Keratinocyte (primary cell): Measurements from ENCODE around the gene OTUD5. TPM values are rescaled to one million over a fixed set of nuclear protein-coding genes. Genes with fewer than 3 reads are reported as not detected.

Source experiments
- DNase-seq: peaks from one replicate; pipeline ENCODE4 v3.0.0-alpha.2; 2011; ENCODE audit warnings: low read depth, missing footprints, low spot score
- FAIRE-seq: peaks from 2 replicates; lab custom pipeline; 2011; peaks lifted over from hg19 to GRCh38; lab: Jason Lieb, UNC
- H2AFZ ChIP-seq: 2 replicates; pipeline ENCODE4 v1.6.0; 2012; ENCODE audit warnings: low read length, control low read depth, inconsistent platforms; ENCODE audit not compliant: control insufficient read depth
- H3K27ac ChIP-seq: 2 replicates; pipeline ENCODE4 v1.5.1; 2011; ENCODE audit warnings: low read length; ENCODE audit not compliant: control insufficient read depth, insufficient read depth
- H3K27me3 ChIP-seq: 3 replicates; pipeline ENCODE4 v1.6.0; 2011; ENCODE audit warnings: low read length; ENCODE audit not compliant: control insufficient read depth, insufficient read depth; ENCODE audit errors: extremely low read depth
- H3K36me3 ChIP-seq, 2 experiments: 2 replicates in 1 of 2; 3 replicates in 1 of 2; pipeline ENCODE4 v1.5.1; 2011; ENCODE audit warnings: low read length in 2 of 2, mild to moderate bottlenecking in 1 of 2; ENCODE audit not compliant: control insufficient read depth in 2 of 2, insufficient read depth in 2 of 2; ENCODE audit errors: extremely low read depth in 1 of 2
- H3K4me1 ChIP-seq: 3 replicates; pipeline ENCODE4 v1.5.1; 2011; ENCODE audit warnings: low read length; ENCODE audit not compliant: control insufficient read depth, insufficient read depth; ENCODE audit errors: extremely low read depth
- H3K4me2 ChIP-seq: 3 replicates; pipeline ENCODE4 v1.6.0; 2011; ENCODE audit warnings: low read depth, low read length; ENCODE audit not compliant: control insufficient read depth, insufficient read depth; ENCODE audit errors: extremely low read depth
- H3K4me3 ChIP-seq, 3 experiments: fragments of 200-600 bp in 1 of 3; sonication (generic) in 1 of 3; 2 replicates in 2 of 3; 3 replicates in 1 of 3; pipeline ENCODE4 v1.5.1; 2011 to 2016; ENCODE audit warnings: low read length in 3 of 3, mild to moderate bottlenecking in 3 of 3, control low read depth in 2 of 3, inconsistent platforms in 1 of 3, low read depth in 1 of 3, mixed read lengths in 1 of 3, mixed run types in 1 of 3, moderate library complexity in 1 of 3; ENCODE audit not compliant: control insufficient read depth in 2 of 3, insufficient read depth in 2 of 3; ENCODE audit errors: extremely low read depth in 1 of 3
- H3K79me2 ChIP-seq: 2 replicates; pipeline ENCODE4 v1.6.0; 2012; ENCODE audit warnings: low read length; ENCODE audit not compliant: control insufficient read depth, insufficient read depth
- H3K9ac ChIP-seq: 3 replicates; pipeline ENCODE4 v1.6.0; 2011; ENCODE audit warnings: low read length; ENCODE audit not compliant: control insufficient read depth, insufficient read depth; ENCODE audit errors: extremely low read depth
- H3K9me1 ChIP-seq: 3 replicates; pipeline ENCODE4 v1.6.0; 2011; ENCODE audit warnings: low read length; ENCODE audit not compliant: control insufficient read depth, insufficient read depth; ENCODE audit errors: extremely low read depth
- H3K9me3 ChIP-seq: 2 replicates; pipeline ENCODE4 v1.5.1; 2012; ENCODE audit warnings: low read depth, low read length; ENCODE audit not compliant: control insufficient read depth
- H4K20me1 ChIP-seq: 3 replicates; pipeline ENCODE4 v1.6.0; 2011; ENCODE audit warnings: low read length; ENCODE audit not compliant: control insufficient read depth, insufficient read depth; ENCODE audit errors: extremely low read depth
- CTCF ChIP-seq, 3 experiments: IDR thresholded peaks in 1 of 3; conservative IDR thresholded peaks in 1 of 3; optimal IDR thresholded peaks in 1 of 3; 2 replicates in 2 of 3; 3 replicates in 1 of 3; pipeline versions ENCODE3 to v1.5.1; 2011; ENCODE audit warnings: low read length in 3 of 3, mild to moderate bottlenecking in 3 of 3, moderate library complexity in 2 of 3, control low read depth in 1 of 3, inconsistent platforms in 1 of 3; ENCODE audit not compliant: insufficient read depth in 2 of 3; ENCODE audit errors: extremely low read depth in 1 of 3
- EZH2 ChIP-seq: IDR thresholded peaks from one replicate; pipeline ENCODE4 v1.6.1; 2012; ENCODE audit warnings: inconsistent platforms, mild to moderate bottlenecking, low read length, moderate library complexity
- dilution Hi-C: fragments of 300-500 bp; cut with MboI; formaldehyde crosslinking; loops from one replicate; pipeline ENCODE4 v1.7.0; 2020; ENCODE audit warnings: low sequenced_read_pairs; ENCODE audit not compliant: extremely low pct_ligation_motif_present
- polyA plus RNA-seq, 5 experiments: library from polyadenylated mRNA; depleted of rRNA in 3 of 5; stranded (reverse) in 3 of 5; stranded (forward) in 1 of 5; unstranded in 1 of 5; fragments of >200 nt; gene quantifications; 1 replicate in 1 of 5; 2 replicates in 3 of 5; 3 replicates in 1 of 5; pipeline versions ENCODE4 v1.2.1 to v1.2.3, GENCODE V29; 2011 to 2012; ENCODE audit warnings: missing spikeins in 2 of 5, low read depth in 1 of 5, low replicate concordance in 1 of 5

The OTUD5 gene
- polyA plus RNA-seq, 1 donor (not counting 4 experiments of a cell fraction or from before 2014, with no cell fraction given): 40.3 TPM

- Histone ChIP-seq H3K9ac (no peak overlapping the region), H3K27me3 (no peaks in the 10 kb centered on the region), H3K36me3 (peaks cover 0 to 5% of the 10 kb centered on the region in 2 experiments)
These were observed 34.9 kb upstream of the OTUD5 start for GRCh38 chrX:48992341-48992740.

GRCh38 chrX:48989483-48989882 lies 32.1 kb upstream of the OTUD5 start:
- TF ChIP-seq EZH2: no peak
- TF ChIP-seq CTCF (optimal IDR thresholded peaks at IDR 0.05 in 1 of 3, IDR thresholded peaks at IDR 0.05 in 1 of 3, conservative IDR thresholded peaks at IDR 0.05 in 1 of 3; ENCODE audit: extremely low read depth in 1 of 3, insufficient read depth in 2 of 3, low read length in 3 of 3): no peak
- H3K9ac ChIP-seq: no peak overlapping the region
- H3K4me1 ChIP-seq: no peaks in the 10 kb centered on the region
- DNase-seq (no peak), FAIRE-seq (no peak)
- H3K4me3 ChIP-seq: no peak overlapping the region
- no peak overlapping the region for H3K4me2 ChIP-seq
- peaks cover 3 to 7% of the 10 kb centered on the region in 2 experiments for H3K36me3 ChIP-seq
- H3K79me2 ChIP-seq: no peaks in the 10 kb centered on the region
- H2AFZ ChIP-seq: no peak overlapping the region
- no peaks in the 10 kb centered on the region for H3K9me1 ChIP-seq
- H3K27me3 ChIP-seq: no peaks in the 10 kb centered on the region
- H3K27ac ChIP-seq: no peak overlapping the region
- no peaks in the 10 kb centered on the region for H4K20me1 ChIP-seq
- dilution Hi-C loops: no loop called here
- H3K9me3 ChIP-seq: no peaks in the 10 kb centered on the region

More at GRCh38 chrX:48992341-48992740, 34.9 kb upstream of the OTUD5 start:
- no peaks in the 10 kb centered on the region for H3K79me2 ChIP-seq
- no peak overlapping the region for H3K4me2 ChIP-seq
- TF ChIP-seq EZH2 (no peak), CTCF (optimal IDR thresholded peaks at IDR 0.05 in 1 of 3, IDR thresholded peaks at IDR 0.05 in 1 of 3, conservative IDR thresholded peaks at IDR 0.05 in 1 of 3; ENCODE audit: extremely low read depth in 1 of 3, insufficient read depth in 2 of 3, low read length in 3 of 3) (no peak)
- H2AFZ ChIP-seq: no peak overlapping the region
- H4K20me1 ChIP-seq: no peaks in the 10 kb centered on the region
- H3K4me3 ChIP-seq: no peak overlapping the region
- H3K9me3 ChIP-seq: no peaks in the 10 kb centered on the region
- H3K27ac ChIP-seq: no peak overlapping the region
- no peaks in the 10 kb centered on the region for H3K9me1 ChIP-seq
- FAIRE-seq (no peak), DNase-seq (no peak)
- dilution Hi-C loops: no loop called here
- no peaks in the 10 kb centered on the region for H3K4me1 ChIP-seq
